GM23338 (cell line): Measurements from ENCODE around the gene GTF2H4. TPM values are rescaled to one million over a fixed set of nuclear protein-coding genes. Genes with fewer than 3 reads are reported as not detected.
"Not testable (repeated sequence)": the region's sequence is repeated elsewhere in the genome, so short reads cannot be mapped to it uniquely, and the experiment has no call there.

Experiments
- ATAC-seq: fragments of 200-7000 bp; cut with Tn5 transposase; 3 replicates; pipeline ENCODE4 v1.9.1; 2020
- DNase-seq: peaks from one replicate; pipeline ENCODE4 v3.0.0-alpha.2; 2015; ENCODE audit warnings: low spot score
- H2AFZ ChIP-seq: fragments of 200-600 bp; sonication (generic); 2 replicates; pipeline ENCODE4 v1.8.0; 2016; ENCODE audit warnings: antibody characterized with exemption, mild to moderate bottlenecking, moderate library complexity
- H3F3A ChIP-seq: fragments of 200-600 bp; sonication (generic); replicated peaks from 2 replicates; pipeline ENCODE4 v1.8.0; 2017; ENCODE audit warnings: antibody characterized with exemption, mixed run types, low read depth
- H3K27ac ChIP-seq: fragments of 200-600 bp; sonication (generic); 2 replicates; pipeline ENCODE4 v1.6.1; 2016; ENCODE audit warnings: low read depth
- H3K27me3 ChIP-seq: fragments of 200-600 bp; sonication (generic); 2 replicates; pipeline ENCODE4 v1.8.0; 2016; ENCODE audit warnings: mild to moderate bottlenecking, mixed run types, moderate library complexity; ENCODE audit not compliant: insufficient read depth
- H3K36me3 ChIP-seq: fragments of 200-600 bp; sonication (generic); 2 replicates; pipeline ENCODE4 v1.8.0; 2016; ENCODE audit warnings: mild to moderate bottlenecking; ENCODE audit not compliant: insufficient read depth
- H3K4me1 ChIP-seq: fragments of 200-600 bp; sonication (generic); 2 replicates; pipeline ENCODE4 v1.8.0; 2016; ENCODE audit warnings: mild to moderate bottlenecking, moderate library complexity; ENCODE audit not compliant: insufficient read depth
- H3K4me2 ChIP-seq: fragments of 200-600 bp; sonication (generic); 2 replicates; pipeline ENCODE4 v1.7.1; 2017; ENCODE audit warnings: mixed run types
- H3K4me3 ChIP-seq: fragments of 200-600 bp; sonication (generic); 2 replicates; pipeline ENCODE4 v1.6.1; 2016; ENCODE audit warnings: mixed run types
- H3K79me2 ChIP-seq: fragments of 200-600 bp; sonication (generic); replicated peaks from 2 replicates; pipeline ENCODE4 v1.8.0; 2017; ENCODE audit warnings: mild to moderate bottlenecking; ENCODE audit not compliant: insufficient read depth
- H3K9me2 ChIP-seq: fragments of 200-600 bp; sonication (generic); 2 replicates; pipeline ENCODE4 v1.8.0; 2017; ENCODE audit not compliant: insufficient read depth
- H4K20me1 ChIP-seq: fragments of 200-600 bp; sonication (generic); replicated peaks from 2 replicates; pipeline ENCODE4 v1.8.0; 2017; ENCODE audit warnings: mild to moderate bottlenecking; ENCODE audit not compliant: insufficient read depth
- H3K27ac Mint-ChIP-seq: 2 replicates; pipeline ENCODE4 v1.8.0; 2020; ENCODE audit warnings: inconsistent platforms, mild to moderate bottlenecking, moderate library complexity, mixed read lengths
- H3K27me3 Mint-ChIP-seq: 3 replicates; pipeline ENCODE4 v1.8.0; 2022; ENCODE audit warnings: low read depth, mild to moderate bottlenecking, moderate library complexity, mixed read lengths, inconsistent platforms; ENCODE audit not compliant: insufficient read depth, poor library complexity
- H3K36me3 Mint-ChIP-seq: 3 replicates; pipeline ENCODE4 v1.8.0; 2021; ENCODE audit warnings: low read depth, mild to moderate bottlenecking, inconsistent platforms, moderate library complexity, mixed read lengths
- H3K4me1 Mint-ChIP-seq: 3 replicates; pipeline ENCODE4 v1.8.0; 2020; ENCODE audit warnings: mild to moderate bottlenecking, inconsistent platforms, mixed read lengths
- H3K4me3 Mint-ChIP-seq: 3 replicates; pipeline ENCODE4 v1.8.0; 2021; ENCODE audit warnings: moderate library complexity, mild to moderate bottlenecking, inconsistent platforms, mixed read lengths
- H3K9me3 Mint-ChIP-seq: 3 replicates; pipeline ENCODE4 v1.8.0; 2020; ENCODE audit warnings: moderate library complexity, mild to moderate bottlenecking, inconsistent platforms, mixed read lengths
- CREB1 ChIP-seq: fragments of 250-450 bp; sonication (Bioruptor Pico); IDR thresholded peaks from 2 replicates; pipeline ENCODE4 v1.5.0; 2020; ENCODE audit warnings: low read depth, mild to moderate bottlenecking, moderate library complexity
- EZH2 ChIP-seq: fragments of 200-600 bp; sonication (generic); IDR thresholded peaks from one replicate; pipeline ENCODE4 v1.8.0; 2017; ENCODE audit warnings: antibody characterized with exemption, mild to moderate bottlenecking, low read depth; ENCODE audit not compliant: unreplicated experiment
- JUNB ChIP-seq: IDR thresholded peaks from one replicate; pipeline ENCODE4 v1.6.1; 2016; ENCODE audit warnings: antibody characterized with exemption; ENCODE audit not compliant: unreplicated experiment
- POLR2AphosphoS5 ChIP-seq: IDR thresholded peaks from 2 replicates; pipeline ENCODE4 v1.6.1; 2016; ENCODE audit warnings: antibody characterized with exemption, low read depth
- STAT1 ChIP-seq: IDR thresholded peaks from one replicate; pipeline ENCODE4 v1.6.1; 2016; ENCODE audit warnings: antibody characterized with exemption; ENCODE audit not compliant: unreplicated experiment
- ZNF331 ChIP-seq: fragments of 250-450 bp; sonication (Bioruptor Pico); IDR thresholded peaks from 2 replicates; pipeline ENCODE4 v1.5.0; 2020; ENCODE audit warnings: low read depth, mild to moderate bottlenecking, moderate library complexity
- polyA plus RNA-seq: library from polyadenylated mRNA; unstranded; fragments of >200 nt; fragmentation: Nextera tagmentation; extraction: Ambion mirVana; gene quantifications from 2 replicates; pipeline ENCODE4 v1.2.1, GENCODE V29; 2016
- total RNA-seq: library from RNA; depleted of rRNA; stranded (reverse); fragments of >200 nt; shearing (Covaris generic); gene quantifications from 2 replicates; pipeline ENCODE4 v1.2.3, GENCODE V29; 2014
- TF ChIP-seq, protein P1 (sequence below): IDR thresholded peaks from one replicate; pipeline ENCODE4 v1.6.1; 2018; ENCODE audit warnings: antibody characterized with exemption; ENCODE audit not compliant: unreplicated experiment
- TF ChIP-seq, protein P2 (sequence below): fragments of 250-450 bp; sonication (Bioruptor Pico); IDR thresholded peaks from 2 replicates; pipeline ENCODE4 v1.5.0; 2020; ENCODE audit warnings: mild to moderate bottlenecking, moderate library complexity
- TF ChIP-seq, protein P3 (sequence below), 2 experiments: fragments of 200-600 bp in 1 of 2; sonication (generic) in 1 of 2; conservative IDR thresholded peaks; 2 replicates each; pipeline versions ENCODE4 v1.5.1 to v1.6.1; 2016 to 2017; ENCODE audit warnings: antibody characterized with exemption in 2 of 2, low read depth in 2 of 2, mild to moderate bottlenecking in 2 of 2, moderate library complexity in 1 of 2

The GTF2H4 gene
- total and polyA plus RNA-seq, 2 experiments from 2014 or later = 14.8 to 32.6 TPM

DNA sequence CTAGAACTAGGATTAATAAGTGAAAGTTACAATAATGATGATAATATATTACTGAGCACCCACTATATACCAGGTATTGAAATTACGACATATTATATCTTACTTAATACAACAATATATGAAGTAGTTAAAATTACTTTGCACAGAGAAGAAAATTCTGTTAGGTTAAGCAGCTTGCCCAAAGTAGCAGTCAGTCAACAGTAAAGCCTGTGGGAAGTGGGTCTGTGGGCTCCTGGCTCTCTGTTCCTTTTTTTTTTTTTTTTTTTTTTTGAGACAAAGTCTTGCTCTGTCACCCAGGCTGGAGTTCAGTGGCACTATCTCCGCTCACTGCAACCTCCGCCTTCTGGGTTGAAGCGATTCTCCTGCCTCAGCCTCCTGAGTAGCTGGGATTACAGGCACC, 4.8 kb upstream of the GTF2H4 start (continued):
- TF ChIP-seq, protein P1, sequence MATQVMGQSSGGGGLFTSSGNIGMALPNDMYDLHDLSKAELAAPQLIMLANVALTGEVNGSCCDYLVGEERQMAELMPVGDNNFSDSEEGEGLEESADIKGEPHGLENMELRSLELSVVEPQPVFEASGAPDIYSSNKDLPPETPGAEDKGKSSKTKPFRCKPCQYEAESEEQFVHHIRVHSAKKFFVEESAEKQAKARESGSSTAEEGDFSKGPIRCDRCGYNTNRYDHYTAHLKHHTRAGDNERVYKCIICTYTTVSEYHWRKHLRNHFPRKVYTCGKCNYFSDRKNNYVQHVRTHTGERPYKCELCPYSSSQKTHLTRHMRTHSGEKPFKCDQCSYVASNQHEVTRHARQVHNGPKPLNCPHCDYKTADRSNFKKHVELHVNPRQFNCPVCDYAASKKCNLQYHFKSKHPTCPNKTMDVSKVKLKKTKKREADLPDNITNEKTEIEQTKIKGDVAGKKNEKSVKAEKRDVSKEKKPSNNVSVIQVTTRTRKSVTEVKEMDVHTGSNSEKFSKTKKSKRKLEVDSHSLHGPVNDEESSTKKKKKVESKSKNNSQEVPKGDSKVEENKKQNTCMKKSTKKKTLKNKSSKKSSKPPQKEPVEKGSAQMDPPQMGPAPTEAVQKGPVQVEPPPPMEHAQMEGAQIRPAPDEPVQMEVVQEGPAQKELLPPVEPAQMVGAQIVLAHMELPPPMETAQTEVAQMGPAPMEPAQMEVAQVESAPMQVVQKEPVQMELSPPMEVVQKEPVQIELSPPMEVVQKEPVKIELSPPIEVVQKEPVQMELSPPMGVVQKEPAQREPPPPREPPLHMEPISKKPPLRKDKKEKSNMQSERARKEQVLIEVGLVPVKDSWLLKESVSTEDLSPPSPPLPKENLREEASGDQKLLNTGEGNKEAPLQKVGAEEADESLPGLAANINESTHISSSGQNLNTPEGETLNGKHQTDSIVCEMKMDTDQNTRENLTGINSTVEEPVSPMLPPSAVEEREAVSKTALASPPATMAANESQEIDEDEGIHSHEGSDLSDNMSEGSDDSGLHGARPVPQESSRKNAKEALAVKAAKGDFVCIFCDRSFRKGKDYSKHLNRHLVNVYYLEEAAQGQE = no peak
- TF ChIP-seq JUNB = no peak
- no peak for TF ChIP-seq ZNF331
- no peak for TF ChIP-seq EZH2
- TF ChIP-seq STAT1 = no peak
- TF ChIP-seq POLR2AphosphoS5 = no peak
- TF ChIP-seq CREB1 (CRISPR knock-in tag) = no peak

DNA sequence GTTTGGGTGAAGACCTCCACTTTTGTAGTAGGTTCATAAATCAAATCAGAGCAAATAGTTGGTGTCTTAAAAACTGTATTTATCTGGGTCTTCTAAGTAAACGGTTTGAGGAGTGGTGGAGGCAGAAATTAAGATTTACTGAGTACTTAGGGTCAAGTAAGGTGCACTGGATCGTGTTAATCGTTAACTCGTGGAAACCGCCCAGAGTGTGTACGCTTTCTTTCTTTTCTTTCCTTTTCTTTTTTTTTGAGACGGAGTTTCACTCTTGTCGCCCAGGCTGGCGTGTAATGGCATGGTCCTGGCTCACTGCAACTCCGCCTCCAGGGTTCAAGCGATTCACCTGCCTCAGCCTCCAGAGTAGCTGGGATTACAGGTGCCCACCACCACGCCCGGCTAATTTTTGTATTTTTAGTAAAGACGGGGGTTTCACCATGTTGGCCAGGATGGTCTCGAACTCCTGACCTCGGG, 683 bp upstream of the GTF2H4 start:
- not testable (repeated sequence) for H3K27me3 Mint-ChIP-seq, H3F3A ChIP-seq, H3K27me3 ChIP-seq, H3K4me1 ChIP-seq, H3K36me3 ChIP-seq, H4K20me1 ChIP-seq, H3K9me3 Mint-ChIP-seq, H3K9me2 ChIP-seq, H3K79me2 ChIP-seq, ATAC-seq, H3K27ac ChIP-seq, DNase-seq
- peaks cover 24% of the 10 kb centered on the region for H3K36me3 Mint-ChIP-seq
- peaks cover 14% of the 10 kb centered on the region for H3K4me1 Mint-ChIP-seq
- Histone ChIP-seq H3K4me3 (peak overlapping the region; percentile 94), H2AFZ (peak overlapping the region; percentile 52), H3K4me2 (peak overlapping the region; percentile 60; the same call in 1 of the 2 replicates)
- peak overlapping the region; percentile 54; the same call in 1 of the 2 replicates for H3K27ac Mint-ChIP-seq
- peak overlapping the region; percentile 99 for H3K4me3 Mint-ChIP-seq

DNA sequence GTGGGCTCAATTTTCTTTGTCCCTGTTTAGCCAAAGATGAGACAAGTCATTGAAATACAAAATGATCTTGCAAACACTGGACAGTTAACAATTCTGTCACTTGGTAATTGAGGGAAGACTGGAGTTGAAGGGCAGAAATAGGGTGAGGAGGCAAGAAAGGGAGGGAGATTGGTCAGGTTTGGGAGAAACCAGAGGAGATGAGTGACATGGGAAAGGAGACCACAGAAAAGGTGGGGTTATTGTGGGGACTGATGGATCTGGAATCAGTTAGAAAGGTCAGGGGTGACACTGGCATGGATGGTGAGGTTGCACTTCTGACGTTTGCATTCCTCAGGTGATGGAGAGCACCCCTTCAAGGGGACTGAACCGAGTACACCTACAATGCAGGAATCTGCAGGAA, 693 bp downstream of the GTF2H4 start:
- peaks cover 20% of the 10 kb centered on the region for H3K4me1 Mint-ChIP-seq
- no peaks in the 10 kb centered on the region for H3K9me3 Mint-ChIP-seq
- DNase-seq (no peak), ATAC-seq (no peak)
- peaks cover 7% of the 10 kb centered on the region; the same call in 1 of the 2 replicates for H3K36me3 ChIP-seq
- 0 out of 2 replicates have a peak, but pooled peaks cover 12% of the 10 kb centered on the region for H3F3A ChIP-seq
- no peaks in the 10 kb centered on the region for H3K4me1 ChIP-seq
- H4K20me1 ChIP-seq = no peaks in the 10 kb centered on the region; the same call in 1 of the 2 replicates
- peaks cover 35% of the 10 kb centered on the region for H3K36me3 Mint-ChIP-seq
- no peak overlapping the region for H3K27ac ChIP-seq
- no peaks in the 10 kb centered on the region for H3K9me2 ChIP-seq
- H3K27me3 ChIP-seq = no peaks in the 10 kb centered on the region
- peak overlapping the region; percentile 85 for H3K4me2 ChIP-seq
- no peak overlapping the region for H2AFZ ChIP-seq
- peak overlapping the region; percentile 99 for H3K4me3 Mint-ChIP-seq
- H3K27ac Mint-ChIP-seq = peak overlapping the region; percentile 79; the same call in 1 of the 2 replicates
- H3K27me3 Mint-ChIP-seq = peaks cover 14% of the 10 kb centered on the region
- peak overlapping the region; percentile 94 for H3K4me3 ChIP-seq
- H3K79me2 ChIP-seq = peaks cover 10% of the 10 kb centered on the region
- TF ChIP-seq JUNB (no peak), CREB1 (CRISPR knock-in tag) (no peak), POLR2AphosphoS5 (no peak)
- TF ChIP-seq, protein P2, sequence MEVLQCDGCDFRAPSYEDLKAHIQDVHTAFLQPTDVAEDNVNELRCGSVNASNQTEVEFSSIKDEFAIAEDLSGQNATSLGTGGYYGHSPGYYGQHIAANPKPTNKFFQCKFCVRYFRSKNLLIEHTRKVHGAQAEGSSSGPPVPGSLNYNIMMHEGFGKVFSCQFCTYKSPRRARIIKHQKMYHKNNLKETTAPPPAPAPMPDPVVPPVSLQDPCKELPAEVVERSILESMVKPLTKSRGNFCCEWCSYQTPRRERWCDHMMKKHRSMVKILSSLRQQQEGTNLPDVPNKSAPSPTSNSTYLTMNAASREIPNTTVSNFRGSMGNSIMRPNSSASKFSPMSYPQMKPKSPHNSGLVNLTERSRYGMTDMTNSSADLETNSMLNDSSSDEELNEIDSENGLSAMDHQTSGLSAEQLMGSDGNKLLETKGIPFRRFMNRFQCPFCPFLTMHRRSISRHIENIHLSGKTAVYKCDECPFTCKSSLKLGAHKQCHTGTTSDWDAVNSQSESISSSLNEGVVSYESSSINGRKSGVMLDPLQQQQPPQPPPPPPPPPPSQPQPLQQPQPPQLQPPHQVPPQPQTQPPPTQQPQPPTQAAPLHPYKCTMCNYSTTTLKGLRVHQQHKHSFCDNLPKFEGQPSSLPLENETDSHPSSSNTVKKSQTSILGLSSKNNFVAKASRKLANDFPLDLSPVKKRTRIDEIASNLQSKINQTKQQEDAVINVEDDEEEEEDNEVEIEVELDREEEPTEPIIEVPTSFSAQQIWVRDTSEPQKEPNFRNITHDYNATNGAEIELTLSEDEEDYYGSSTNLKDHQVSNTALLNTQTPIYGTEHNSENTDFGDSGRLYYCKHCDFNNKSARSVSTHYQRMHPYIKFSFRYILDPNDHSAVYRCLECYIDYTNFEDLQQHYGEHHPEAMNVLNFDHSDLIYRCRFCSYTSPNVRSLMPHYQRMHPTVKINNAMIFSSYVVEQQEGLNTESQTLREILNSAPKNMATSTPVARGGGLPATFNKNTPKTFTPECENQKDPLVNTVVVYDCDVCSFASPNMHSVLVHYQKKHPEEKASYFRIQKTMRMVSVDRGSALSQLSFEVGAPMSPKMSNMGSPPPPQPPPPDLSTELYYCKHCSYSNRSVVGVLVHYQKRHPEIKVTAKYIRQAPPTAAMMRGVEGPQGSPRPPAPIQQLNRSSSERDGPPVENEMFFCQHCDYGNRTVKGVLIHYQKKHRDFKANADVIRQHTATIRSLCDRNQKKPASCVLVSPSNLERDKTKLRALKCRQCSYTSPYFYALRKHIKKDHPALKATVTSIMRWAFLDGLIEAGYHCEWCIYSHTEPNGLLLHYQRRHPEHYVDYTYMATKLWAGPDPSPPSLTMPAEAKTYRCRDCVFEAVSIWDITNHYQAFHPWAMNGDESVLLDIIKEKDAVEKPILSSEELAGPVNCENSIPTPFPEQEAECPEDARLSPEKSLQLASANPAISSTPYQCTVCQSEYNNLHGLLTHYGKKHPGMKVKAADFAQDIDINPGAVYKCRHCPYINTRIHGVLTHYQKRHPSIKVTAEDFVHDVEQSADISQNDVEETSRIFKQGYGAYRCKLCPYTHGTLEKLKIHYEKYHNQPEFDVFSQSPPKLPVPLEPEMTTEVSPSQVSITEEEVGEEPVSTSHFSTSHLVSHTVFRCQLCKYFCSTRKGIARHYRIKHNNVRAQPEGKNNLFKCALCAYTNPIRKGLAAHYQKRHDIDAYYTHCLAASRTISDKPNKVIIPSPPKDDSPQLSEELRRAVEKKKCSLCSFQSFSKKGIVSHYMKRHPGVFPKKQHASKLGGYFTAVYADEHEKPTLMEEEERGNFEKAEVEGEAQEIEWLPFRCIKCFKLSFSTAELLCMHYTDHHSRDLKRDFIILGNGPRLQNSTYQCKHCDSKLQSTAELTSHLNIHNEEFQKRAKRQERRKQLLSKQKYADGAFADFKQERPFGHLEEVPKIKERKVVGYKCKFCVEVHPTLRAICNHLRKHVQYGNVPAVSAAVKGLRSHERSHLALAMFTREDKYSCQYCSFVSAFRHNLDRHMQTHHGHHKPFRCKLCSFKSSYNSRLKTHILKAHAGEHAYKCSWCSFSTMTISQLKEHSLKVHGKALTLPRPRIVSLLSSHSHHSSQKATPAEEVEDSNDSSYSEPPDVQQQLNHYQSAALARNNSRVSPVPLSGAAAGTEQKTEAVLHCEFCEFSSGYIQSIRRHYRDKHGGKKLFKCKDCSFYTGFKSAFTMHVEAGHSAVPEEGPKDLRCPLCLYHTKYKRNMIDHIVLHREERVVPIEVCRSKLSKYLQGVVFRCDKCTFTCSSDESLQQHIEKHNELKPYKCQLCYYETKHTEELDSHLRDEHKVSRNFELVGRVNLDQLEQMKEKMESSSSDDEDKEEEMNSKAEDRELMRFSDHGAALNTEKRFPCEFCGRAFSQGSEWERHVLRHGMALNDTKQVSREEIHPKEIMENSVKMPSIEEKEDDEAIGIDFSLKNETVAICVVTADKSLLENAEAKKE = no peak
- TF ChIP-seq, protein P3, sequence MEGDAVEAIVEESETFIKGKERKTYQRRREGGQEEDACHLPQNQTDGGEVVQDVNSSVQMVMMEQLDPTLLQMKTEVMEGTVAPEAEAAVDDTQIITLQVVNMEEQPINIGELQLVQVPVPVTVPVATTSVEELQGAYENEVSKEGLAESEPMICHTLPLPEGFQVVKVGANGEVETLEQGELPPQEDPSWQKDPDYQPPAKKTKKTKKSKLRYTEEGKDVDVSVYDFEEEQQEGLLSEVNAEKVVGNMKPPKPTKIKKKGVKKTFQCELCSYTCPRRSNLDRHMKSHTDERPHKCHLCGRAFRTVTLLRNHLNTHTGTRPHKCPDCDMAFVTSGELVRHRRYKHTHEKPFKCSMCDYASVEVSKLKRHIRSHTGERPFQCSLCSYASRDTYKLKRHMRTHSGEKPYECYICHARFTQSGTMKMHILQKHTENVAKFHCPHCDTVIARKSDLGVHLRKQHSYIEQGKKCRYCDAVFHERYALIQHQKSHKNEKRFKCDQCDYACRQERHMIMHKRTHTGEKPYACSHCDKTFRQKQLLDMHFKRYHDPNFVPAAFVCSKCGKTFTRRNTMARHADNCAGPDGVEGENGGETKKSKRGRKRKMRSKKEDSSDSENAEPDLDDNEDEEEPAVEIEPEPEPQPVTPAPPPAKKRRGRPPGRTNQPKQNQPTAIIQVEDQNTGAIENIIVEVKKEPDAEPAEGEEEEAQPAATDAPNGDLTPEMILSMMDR (conservative IDR thresholded peaks at IDR 0.05; ENCODE audit: low read depth in 2 of 2) = no peak
